Activated naive CD4-positive, alpha-beta T cell treated with anti-CD3 and anti-CD28 coated beads, Interleukin-2, amount 10 ng/mL, durations not matched to agents 7 days and 5 days (primary cell): ENCODE results near the gene VPS13D.

Source experiments
- CTCF ChIA-PET: fragments of 350-600 bp; sonication (Branson Sonifier 250); formaldehyde crosslinking; loops from one replicate; lab custom pipeline; 2021; ENCODE audit warnings: antibody characterized with exemption; lab: Charles Lee
- DNase-seq: peaks from one replicate; pipeline ENCODE4 v3.0.0-alpha.2; 2020
- H3K27ac Mint-ChIP-seq: one replicate; pipeline ENCODE4 v1.8.0; 2021; ENCODE audit warnings: mild to moderate bottlenecking, moderate library complexity, mixed read lengths
- H3K27me3 Mint-ChIP-seq: one replicate; pipeline ENCODE4 v1.8.0; 2021; ENCODE audit warnings: mild to moderate bottlenecking, mixed read lengths
- H3K36me3 Mint-ChIP-seq: one replicate; pipeline ENCODE4 v1.8.0; 2021; ENCODE audit warnings: mixed read lengths
- H3K4me1 Mint-ChIP-seq: one replicate; pipeline ENCODE4 v1.8.0; 2021; ENCODE audit warnings: mixed read lengths
- H3K4me3 Mint-ChIP-seq: one replicate; pipeline ENCODE4 v1.8.0; 2021; ENCODE audit warnings: mild to moderate bottlenecking, moderate library complexity, mixed read lengths
- H3K9me3 Mint-ChIP-seq: one replicate; pipeline ENCODE4 v1.8.0; 2021; ENCODE audit warnings: mixed read lengths

Gene VPS13D

GRCh38 chr1:12255913-12256312 lies 26.1 kb downstream of the VPS13D start:
- H3K4me3 Mint-ChIP-seq: no peak overlapping the region
- no peaks in the 10 kb centered on the region for H3K27me3 Mint-ChIP-seq
- H3K4me1 Mint-ChIP-seq: no peaks in the 10 kb centered on the region
- DNase-seq: no peak
- H3K36me3 Mint-ChIP-seq: peaks cover 50% of the 10 kb centered on the region
- H3K9me3 Mint-ChIP-seq: no peaks in the 10 kb centered on the region
- CTCF ChIA-PET: no interaction called here
- H3K27ac Mint-ChIP-seq: no peak overlapping the region

- Mint-ChIP-seq H3K4me3 (no peak overlapping the region), H3K4me1 (no peaks in the 10 kb centered on the region), H3K36me3 (peaks cover 54% of the 10 kb centered on the region), H3K9me3 (no peaks in the 10 kb centered on the region), H3K27me3 (no peaks in the 10 kb centered on the region), H3K27ac (no peak overlapping the region)
- CTCF ChIA-PET: interaction anchor here (0.8 kb wide), 1 partner anchor 19 kb away, joined by 3 read pairs; no protein-coding TSS in a partner anchor
- DNase-seq: no peak
These were observed 28.4 kb downstream of the VPS13D start for GRCh38 chr1:12258272-12258671.

- peaks cover 40% of the 10 kb centered on the region for H3K36me3 Mint-ChIP-seq
These were observed 39.5 kb downstream of the VPS13D start for GRCh38 chr1:12269351-12269750.

GRCh38 chr1:12271033-12271432 lies 41.2 kb downstream of the VPS13D start:
- no peak for DNase-seq
- CTCF ChIA-PET: interaction anchor here (1.0 to 3.9 kb wide), 5 partner anchors 37 to 388 kb away, joined by 3 to 42 read pairs (median 23); partner anchors contain the start of gene DHRS3
- peaks cover 43% of the 10 kb centered on the region for H3K36me3 Mint-ChIP-seq
- H3K9me3 Mint-ChIP-seq: no peaks in the 10 kb centered on the region
- H3K4me3 Mint-ChIP-seq: no peak overlapping the region
- no peaks in the 10 kb centered on the region for H3K27me3 Mint-ChIP-seq
- H3K4me1 Mint-ChIP-seq: peaks cover 2% of the 10 kb centered on the region
- no peak overlapping the region for H3K27ac Mint-ChIP-seq

More at GRCh38 chr1:12269351-12269750, 39.5 kb downstream of the VPS13D start:
- no peak overlapping the region for H3K27ac Mint-ChIP-seq
- no peak for DNase-seq
- no peak overlapping the region for H3K4me3 Mint-ChIP-seq
- CTCF ChIA-PET: no interaction called here
- H3K27me3 Mint-ChIP-seq: no peaks in the 10 kb centered on the region
- peaks cover 4% of the 10 kb centered on the region for H3K4me1 Mint-ChIP-seq
- no peaks in the 10 kb centered on the region for H3K9me3 Mint-ChIP-seq

- no peak for DNase-seq
- CTCF ChIA-PET: interaction anchor here (0.6 to 3.9 kb wide), 14 partner anchors 26 to 386 kb away, joined by 3 to 42 read pairs (median 4); partner anchors contain the start of gene DHRS3
- Mint-ChIP-seq H3K4me1 (no peaks in the 10 kb centered on the region), H3K27ac (no peak overlapping the region), H3K9me3 (no peaks in the 10 kb centered on the region), H3K4me3 (no peak overlapping the region), H3K36me3 (peaks cover 51% of the 10 kb centered on the region), H3K27me3 (no peaks in the 10 kb centered on the region)
These were observed 42.9 kb downstream of the VPS13D start for GRCh38 chr1:12272770-12273169.

DNA sequence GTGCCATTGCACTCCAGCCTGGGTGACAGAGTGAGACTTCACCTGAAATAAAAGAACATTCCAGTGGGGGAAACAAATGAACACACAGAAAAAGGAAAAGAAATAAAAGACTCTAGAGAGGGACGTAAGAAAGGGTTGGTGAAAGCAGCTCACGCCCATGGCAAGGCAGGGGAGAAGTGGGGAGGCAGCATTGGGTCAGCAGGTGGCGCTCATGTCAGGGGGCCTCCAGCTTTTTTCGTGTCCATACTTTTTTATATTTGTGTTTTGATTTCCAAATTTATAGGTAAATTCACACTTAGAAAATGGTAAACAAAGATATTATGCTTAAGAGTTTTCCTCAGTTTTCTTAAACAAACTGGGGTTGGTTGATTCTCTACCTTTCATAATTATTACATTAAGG lies 45.5 kb downstream of the VPS13D start:
- Mint-ChIP-seq H3K27me3 (no peaks in the 10 kb centered on the region), H3K4me3 (no peak overlapping the region), H3K27ac (no peak overlapping the region), H3K36me3 (peaks cover 62% of the 10 kb centered on the region), H3K9me3 (no peaks in the 10 kb centered on the region), H3K4me1 (no peaks in the 10 kb centered on the region)
- CTCF ChIA-PET: interaction anchor here (0.6 to 3.6 kb wide), 17 partner anchors 11 to 383 kb away, joined by 3 to 38 read pairs (median 4); no protein-coding TSS in a partner anchor
- peak; percentile 61 for DNase-seq

GRCh38 chr1:12276225-12276624 lies 46.4 kb downstream of the VPS13D start:
- H3K36me3 Mint-ChIP-seq: peaks cover 61% of the 10 kb centered on the region
- H3K27ac Mint-ChIP-seq: no peak overlapping the region
- CTCF ChIA-PET: interaction anchor here (0.6 to 3.6 kb wide), 12 partner anchors 11 to 382 kb away, joined by 3 to 38 read pairs (median 6); no protein-coding TSS in a partner anchor
- H3K9me3 Mint-ChIP-seq: no peaks in the 10 kb centered on the region
- DNase-seq: no peak
- no peak overlapping the region for H3K4me3 Mint-ChIP-seq
- H3K4me1 Mint-ChIP-seq: no peaks in the 10 kb centered on the region
- H3K27me3 Mint-ChIP-seq: no peaks in the 10 kb centered on the region

DNA sequence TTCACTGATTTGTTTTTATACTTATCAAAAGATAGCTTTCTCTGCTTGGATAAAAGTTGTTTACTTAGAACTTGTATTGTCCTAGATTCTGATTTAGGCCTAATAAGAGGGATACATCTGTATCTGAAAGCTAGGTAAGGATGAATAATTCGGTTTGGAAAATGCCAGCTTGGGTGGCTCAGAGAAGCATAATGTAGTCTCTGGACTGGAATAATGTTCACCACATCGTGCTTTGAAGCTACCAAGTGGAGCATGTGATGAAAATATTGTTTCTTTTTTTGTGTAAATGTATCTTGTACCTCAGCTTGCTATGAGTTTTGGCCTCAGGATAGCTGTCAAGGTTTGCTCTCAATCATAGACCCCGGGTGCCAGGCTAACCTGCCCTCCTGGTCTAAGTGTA lies 49.2 kb downstream of the VPS13D start:
- no peak for DNase-seq
- Mint-ChIP-seq H3K27ac (no peak overlapping the region), H3K9me3 (no peaks in the 10 kb centered on the region), H3K27me3 (no peaks in the 10 kb centered on the region), H3K4me3 (no peak overlapping the region), H3K4me1 (no peaks in the 10 kb centered on the region), H3K36me3 (peaks cover 65% of the 10 kb centered on the region)
- CTCF ChIA-PET: no interaction called here

DNA sequence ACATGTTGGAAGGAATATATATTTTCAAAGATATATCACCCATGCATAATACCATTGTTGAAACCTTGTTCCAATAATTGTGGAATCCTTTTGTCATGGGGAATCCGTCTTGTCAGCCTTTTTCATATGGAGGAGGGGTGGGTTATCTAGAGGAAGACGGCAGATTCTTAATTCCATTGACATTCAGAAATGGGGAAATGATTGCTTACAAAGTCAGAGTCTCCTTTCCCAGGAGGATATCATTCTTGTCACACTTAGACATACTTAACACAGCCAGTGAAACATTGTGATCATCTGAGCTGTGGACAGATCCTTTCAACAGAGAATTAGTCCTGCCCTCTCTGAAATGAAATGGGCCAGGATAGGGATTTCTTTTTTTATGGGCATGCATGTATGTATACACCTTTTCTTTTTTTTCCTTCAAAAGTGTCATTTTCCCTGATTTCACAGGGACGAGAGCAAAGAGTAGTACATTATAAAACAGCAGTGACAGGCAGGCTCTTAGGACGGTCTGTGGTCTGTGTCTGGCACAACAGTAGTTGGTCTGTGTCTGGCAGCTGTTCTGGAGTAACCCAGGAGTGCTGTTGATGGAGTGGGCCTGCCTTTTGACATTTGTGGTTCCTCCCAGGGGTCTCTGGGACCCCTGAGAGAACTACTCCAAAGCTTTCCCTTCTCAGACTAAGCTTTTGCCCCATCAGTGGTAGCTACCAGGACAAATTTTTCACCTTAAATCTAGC lies 50.1 kb downstream of the VPS13D start:
- CTCF ChIA-PET: no interaction called here
- no peaks in the 10 kb centered on the region for H3K27me3 Mint-ChIP-seq
- H3K4me3 Mint-ChIP-seq: no peak overlapping the region
- no peaks in the 10 kb centered on the region for H3K9me3 Mint-ChIP-seq
- H3K36me3 Mint-ChIP-seq: peaks cover 70% of the 10 kb centered on the region
- no peak overlapping the region for H3K27ac Mint-ChIP-seq
- no peak for DNase-seq
- no peaks in the 10 kb centered on the region for H3K4me1 Mint-ChIP-seq

GRCh38 chr1:12282142-12282541 lies 52.3 kb downstream of the VPS13D start:
- DNase-seq: no peak
- Mint-ChIP-seq H3K9me3 (no peaks in the 10 kb centered on the region), H3K27me3 (no peaks in the 10 kb centered on the region), H3K4me3 (no peak overlapping the region), H3K27ac (no peak overlapping the region), H3K36me3 (peaks cover 57% of the 10 kb centered on the region), H3K4me1 (no peaks in the 10 kb centered on the region)
- CTCF ChIA-PET: no interaction called here

GRCh38 chr1:12284486-12284885 lies 54.7 kb downstream of the VPS13D start:
- H3K4me1 Mint-ChIP-seq: no peaks in the 10 kb centered on the region
- no peaks in the 10 kb centered on the region for H3K27me3 Mint-ChIP-seq
- peaks cover 50% of the 10 kb centered on the region for H3K36me3 Mint-ChIP-seq
- H3K9me3 Mint-ChIP-seq: no peaks in the 10 kb centered on the region
- DNase-seq: no peak
- no peak overlapping the region for H3K4me3 Mint-ChIP-seq
- H3K27ac Mint-ChIP-seq: no peak overlapping the region
- CTCF ChIA-PET: no interaction called here

DNA sequence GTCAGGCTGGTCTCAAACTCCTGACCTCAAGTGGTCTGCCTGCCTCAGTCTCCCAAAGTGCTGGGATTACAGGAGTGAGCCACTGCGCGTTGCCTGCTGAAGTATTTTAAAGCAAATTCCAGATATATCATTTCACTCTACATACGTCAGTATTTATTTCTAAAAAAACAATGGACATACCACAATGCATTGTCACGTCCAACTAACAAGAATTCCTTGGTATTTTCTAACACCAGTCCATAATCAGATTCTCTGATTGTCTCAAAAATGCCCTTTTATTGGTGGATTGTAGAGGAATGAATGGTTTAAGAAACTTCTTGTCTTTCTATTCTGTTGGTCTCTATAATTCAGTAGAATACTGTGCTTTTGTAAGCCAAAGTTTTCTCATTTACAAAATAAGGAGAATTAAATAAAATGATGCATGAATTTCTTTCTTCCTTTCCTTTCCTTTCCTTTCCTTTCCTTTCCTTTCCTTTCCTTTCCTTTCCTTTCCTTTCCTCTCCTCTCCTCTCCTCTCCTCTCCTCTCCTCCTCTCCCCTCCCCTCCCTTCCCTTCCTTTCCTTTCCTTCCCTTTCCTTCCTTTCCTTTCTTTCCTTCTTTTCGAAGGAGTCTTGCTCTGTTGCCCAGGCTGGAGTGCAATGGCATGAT lies 55.8 kb downstream of the VPS13D start:
- Mint-ChIP-seq H3K36me3 (peaks cover 45% of the 10 kb centered on the region), H3K4me1 (no peaks in the 10 kb centered on the region), H3K27me3 (no peaks in the 10 kb centered on the region), H3K27ac (no peak overlapping the region), H3K9me3 (no peaks in the 10 kb centered on the region), H3K4me3 (no peak overlapping the region)
- CTCF ChIA-PET: no interaction called here
- DNase-seq: no peak

DNA sequence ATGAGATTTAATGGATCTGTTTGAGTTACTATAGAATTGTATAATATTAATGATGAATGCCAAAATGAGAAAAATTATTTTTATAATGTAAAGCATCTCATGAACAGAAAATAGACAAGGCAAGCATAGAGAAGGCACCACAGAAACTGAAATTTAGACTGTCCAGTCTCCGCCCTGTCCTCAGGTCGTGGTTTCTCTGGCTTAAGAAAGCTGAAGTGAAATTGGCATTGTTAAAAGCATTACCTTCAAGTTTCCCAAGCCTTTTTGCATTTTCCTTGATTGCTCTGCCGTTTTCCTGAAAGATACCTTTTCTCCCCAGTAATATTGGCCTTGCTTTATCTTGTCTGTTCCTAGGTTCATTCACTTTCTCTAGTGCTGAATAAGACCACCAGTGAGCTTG lies 58.0 kb downstream of the VPS13D start:
- no peaks in the 10 kb centered on the region for H3K27me3 Mint-ChIP-seq
- H3K4me3 Mint-ChIP-seq: no peak overlapping the region
- CTCF ChIA-PET: no interaction called here
- H3K9me3 Mint-ChIP-seq: no peaks in the 10 kb centered on the region
- H3K27ac Mint-ChIP-seq: no peak overlapping the region
- DNase-seq: no peak
- peaks cover 42% of the 10 kb centered on the region for H3K36me3 Mint-ChIP-seq
- H3K4me1 Mint-ChIP-seq: no peaks in the 10 kb centered on the region

- CTCF ChIA-PET: interaction anchor here (1.6 to 2.3 kb wide), 2 partner anchors 15 to 62 kb away, joined by 3 to 7 read pairs; no protein-coding TSS in a partner anchor
- Mint-ChIP-seq H3K36me3 (peaks cover 40% of the 10 kb centered on the region), H3K4me1 (peaks cover 7% of the 10 kb centered on the region), H3K9me3 (no peaks in the 10 kb centered on the region), H3K27ac (no peak overlapping the region), H3K4me3 (no peak overlapping the region), H3K27me3 (no peaks in the 10 kb centered on the region)
- DNase-seq: no peak
These were observed 61.0 kb downstream of the VPS13D start for GRCh38 chr1:12290828-12291227.
